ENCODE data around the gene CORO2A. TPM values are rescaled to one million over a fixed set of nuclear protein-coding genes. Genes with fewer than 3 reads are reported as not detected.

CORO2A gene
- total and polyA plus RNA-seq, 2 of the 8 experiments (the other 6 are each of a cell fraction or from before 2014, with no cell fraction given): 13.7 to 27.9 TPM

- POLR2A ChIA-PET (ENCODE audit: partially characterized antibody): interaction anchor here (1.1 kb wide), 1 partner anchor 14 kb away, joined by 3 read pairs; no protein-coding TSS in a partner anchor
- no peak overlapping the region for H2BK15ac ChIP-seq (ENCODE audit: low read length)
- H3K9me3 ChIP-seq (ENCODE audit: insufficient read depth in 2 of 2, low read depth in 1 of 2, low read length in 1 of 2): no peaks in the 10 kb centered on the region
- H2BK20ac ChIP-seq (ENCODE audit: low read length): no peak overlapping the region
- no peak overlapping the region for H2AFZ ChIP-seq (ENCODE audit: low read length)
- FAIRE-seq (no peak), DNase-seq (ENCODE audit: low read depth in 1 of 2, low spot score in 2 of 2) (no peak)
- peak overlapping the region; percentile 24; the same call in 1 of the 2 replicates for H2BK5ac ChIP-seq (ENCODE audit: low read depth, low read length)
- H3K27ac ChIP-seq (ENCODE audit: low read depth, low read length): no peak overlapping the region
- no peaks in the 10 kb centered on the region for H3K27me3 ChIP-seq (replicated peaks in 1 of 4; ENCODE audit: control insufficient read depth in 3 of 4, extremely low read depth in 1 of 4, insufficient read depth in 3 of 4, low read length in 3 of 4)
- 0 out of 2 replicates have a peak, but pooled peaks cover 3% of the 10 kb centered on the region for H3K23me2 ChIP-seq (ENCODE audit: low read depth, low read length)
- H3K79me1 ChIP-seq (ENCODE audit: low read depth, low read length): no peaks in the 10 kb centered on the region
- H4K91ac ChIP-seq (replicated peaks; ENCODE audit: insufficient read length, low read length): no peak overlapping the region
- no peak overlapping the region for H3K4ac ChIP-seq (replicated peaks; ENCODE audit: insufficient read length, low read depth, low read length)
- H2BK120ac ChIP-seq (replicated peaks; ENCODE audit: low read depth, low read length): no peak overlapping the region
- no peak overlapping the region for H3K14ac ChIP-seq (ENCODE audit: insufficient read length)
- WGBS, 2 experiments (ENCODE audit: extremely low coverage in 1 of 2, insufficient coverage in 1 of 2, insufficient read length in 1 of 2, insufficient replicate concordance in 2 of 2, low coverage in 1 of 2, low lambda C conversion rate in 2 of 2, missing lambda C conversion rate in 1 of 2): 85% methylated on average over 7 of the region's 7 CpGs; no CpG with 5 or more reads in 1 of the 2 experiments
- peaks cover 0 to 2% of the 10 kb centered on the region in 2 experiments for H4K20me1 ChIP-seq (replicated peaks in 1 of 2; ENCODE audit: control insufficient read depth in 1 of 2, insufficient read depth in 2 of 2, low read length in 2 of 2)
- CTCF ChIA-PET (ENCODE audit: partially characterized antibody): interaction anchor here (1.3 to 1.4 kb wide), 2 partner anchors 9 to 47 kb away, joined by 3 to 5 read pairs; no protein-coding TSS in a partner anchor
- peaks cover 3 to 10% (median 5%) of the 10 kb centered on the region in 4 experiments; a peak in 6 of 7 replicates for H3K4me1 ChIP-seq (replicated peaks in 1 of 4; ENCODE audit: control insufficient read depth in 3 of 4, insufficient read depth in 4 of 4, low read length in 3 of 4)
- H3K18ac ChIP-seq (ENCODE audit: extremely low read depth, low read length): no peak overlapping the region
- H3K79me2 ChIP-seq (ENCODE audit: control insufficient read depth in 1 of 2, insufficient read depth in 2 of 2, low read length in 2 of 2): no peaks in the 10 kb centered on the region
- H4K8ac ChIP-seq (ENCODE audit: extremely low read depth, insufficient read depth, low read length): no peak overlapping the region
- H4K5ac ChIP-seq (ENCODE audit: insufficient read length, low read depth, low read length): no peak overlapping the region
- H2AK5ac ChIP-seq (ENCODE audit: low read depth, low read length): no peak overlapping the region
- H2BK12ac ChIP-seq (ENCODE audit: low read depth, low read length): no peak overlapping the region
- H3K4me3 ChIP-seq (ENCODE audit: extremely low read depth in 1 of 4, insufficient read depth in 2 of 4, low read depth in 3 of 4, low read length in 4 of 4): no peak overlapping the region
- no peak overlapping the region for H3K56ac ChIP-seq (replicated peaks; ENCODE audit: insufficient read length, low read depth, low read length)
- no peak overlapping the region for H3K4me2 ChIP-seq (ENCODE audit: insufficient read depth in 1 of 2, low read depth in 2 of 2, low read length in 2 of 2)
- H3K9ac ChIP-seq (replicated peaks in 1 of 4; ENCODE audit: extremely low read depth in 1 of 4, low read depth in 3 of 4, low read length in 3 of 4): no peak overlapping the region
- H3K36me3 ChIP-seq (ENCODE audit: control insufficient read depth in 2 of 4, insufficient read depth in 4 of 4, low read length in 3 of 4): peaks cover 0 to 3% (median 0%) of the 10 kb centered on the region in 4 experiments; a peak in 2 of 8 replicates
- H3K23ac ChIP-seq (ENCODE audit: insufficient read length): no peak overlapping the region
- no peak for TF ChIP-seq HDAC6 (IDR thresholded peaks at IDR 0.05; ENCODE audit: low read depth, low read length)
- no peak for TF ChIP-seq JUN (IDR thresholded peaks at IDR 0.05; ENCODE audit: low read depth, low read length)
- no peak for TF ChIP-seq USF2 (IDR thresholded peaks at IDR 0.05; ENCODE audit: low read length)
- TF ChIP-seq POLR2AphosphoS5 (IDR thresholded peaks at IDR 0.05; ENCODE audit: low read depth, low read length): no peak
- TF ChIP-seq BCL11A (IDR thresholded peaks at IDR 0.05; ENCODE audit: low read depth in 2 of 2, low read length in 2 of 2): no peak
- TF ChIP-seq RXRA (IDR thresholded peaks at IDR 0.05; ENCODE audit: insufficient read depth, low read depth, low read length): no peak
- no peak for TF ChIP-seq RBBP5 (IDR thresholded peaks at IDR 0.05; ENCODE audit: borderline replicate concordance, low read depth, low read length)
- TF ChIP-seq, protein P1, sequence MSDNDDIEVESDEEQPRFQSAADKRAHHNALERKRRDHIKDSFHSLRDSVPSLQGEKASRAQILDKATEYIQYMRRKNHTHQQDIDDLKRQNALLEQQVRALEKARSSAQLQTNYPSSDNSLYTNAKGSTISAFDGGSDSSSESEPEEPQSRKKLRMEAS (IDR thresholded peaks at IDR 0.05): no peak
- TF ChIP-seq RFX5 (IDR thresholded peaks at IDR 0.05; ENCODE audit: borderline replicate concordance, low read depth, low read length): no peak
- TF ChIP-seq GTF2F1 (IDR thresholded peaks at IDR 0.05; ENCODE audit: borderline replicate concordance, low read depth, low read length): no peak
- no peak for TF ChIP-seq EP300 (IDR thresholded peaks at IDR 0.05; ENCODE audit: borderline replicate concordance in 1 of 2, low read depth in 2 of 2, low read length in 2 of 2)
- no peak for TF ChIP-seq EZH2 (IDR thresholded peaks at IDR 0.05; ENCODE audit: low read depth, low read length, severe bottlenecking)
- no peak for TF ChIP-seq POLR2A (IDR thresholded peaks at IDR 0.05; ENCODE audit: control extremely low read depth in 1 of 2, low read depth in 2 of 2, low read length in 2 of 2)
These were observed 97.0 kb downstream of the CORO2A start for GRCh38 chr9:98095401-98095800.
